ENCODE results near the gene ATMIN. TPM values are rescaled to one million over a fixed set of nuclear protein-coding genes. Genes with fewer than 3 reads are reported as not detected.
A peak's percentile ranks its signal among the peaks of the same experiment; 100 is the strongest.

The ATMIN gene
- total RNA-seq, 1 donor from 2014 or later = 27.1 TPM

DNA sequence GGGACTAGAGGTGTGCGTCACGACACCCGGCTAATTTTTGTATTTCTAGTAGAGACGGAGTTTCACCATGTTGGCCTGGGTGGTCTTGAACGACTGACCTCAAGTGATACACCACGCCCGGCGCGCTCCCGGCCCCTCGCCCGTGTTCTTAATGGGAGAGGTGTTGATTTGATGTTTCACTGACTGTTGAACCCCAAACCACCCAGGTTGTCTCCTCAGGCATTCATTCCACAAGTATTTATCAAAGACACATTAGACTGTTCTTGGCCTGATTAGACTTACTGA, 27.2 kb upstream of the ATMIN start:
- intact Hi-C loops (cut with micrococcal nuclease) = loop anchor here (5.0 to 10.0 kb wide), 4 partner anchors 204 to 609 kb away; partner anchors contain the start of genes CDYL2 and GAN
- peaks cover 38% of the 10 kb centered on the region for H3K4me1 Mint-ChIP-seq (ENCODE audit: low read depth)
- DNase-seq (ENCODE audit: low spot score) = no peak
- H3K4me3 Mint-ChIP-seq (ENCODE audit: low read depth) = peak overlapping the region; percentile 96
- H3K27ac Mint-ChIP-seq = peak overlapping the region; percentile 62
- H3K9me3 Mint-ChIP-seq = no peaks in the 10 kb centered on the region
- no peaks in the 10 kb centered on the region for H3K27me3 Mint-ChIP-seq (ENCODE audit: low read depth)
- H3K36me3 Mint-ChIP-seq (ENCODE audit: low read depth) = peaks cover 57% of the 10 kb centered on the region

GRCh38 chr16:81012974-81013373, 22.7 kb upstream of the ATMIN start:
- peaks cover 30% of the 10 kb centered on the region for H3K4me1 Mint-ChIP-seq (ENCODE audit: low read depth)
- no peak overlapping the region for H3K27ac Mint-ChIP-seq
- no peak overlapping the region for H3K4me3 Mint-ChIP-seq (ENCODE audit: low read depth)

GRCh38 chr16:81014672-81015071, 21.0 kb upstream of the ATMIN start:
- no peaks in the 10 kb centered on the region for H3K9me3 Mint-ChIP-seq
- H3K4me3 Mint-ChIP-seq (ENCODE audit: low read depth) = no peak overlapping the region
- DNase-seq (ENCODE audit: low spot score) = no peak
- H3K4me1 Mint-ChIP-seq (ENCODE audit: low read depth) = peaks cover 18% of the 10 kb centered on the region
- no peaks in the 10 kb centered on the region for H3K27me3 Mint-ChIP-seq (ENCODE audit: low read depth)
- peak overlapping the region; percentile 20 for H3K27ac Mint-ChIP-seq
- H3K36me3 Mint-ChIP-seq (ENCODE audit: low read depth) = peaks cover 85% of the 10 kb centered on the region
- intact Hi-C loops (cut with micrococcal nuclease) = no loop called here

More at GRCh38 chr16:81012974-81013373, 22.7 kb upstream of the ATMIN start:
- no peak for DNase-seq (ENCODE audit: low spot score)
- intact Hi-C loops (cut with micrococcal nuclease) = no loop called here
- Mint-ChIP-seq H3K27me3 (ENCODE audit: low read depth) (no peaks in the 10 kb centered on the region), H3K36me3 (ENCODE audit: low read depth) (peaks cover 81% of the 10 kb centered on the region), H3K9me3 (no peaks in the 10 kb centered on the region)

GRCh38 chr16:81018496-81018895, 17.1 kb upstream of the ATMIN start:
- H3K27me3 Mint-ChIP-seq (ENCODE audit: low read depth) = no peaks in the 10 kb centered on the region
- no peak overlapping the region for H3K4me3 Mint-ChIP-seq (ENCODE audit: low read depth)
- H3K36me3 Mint-ChIP-seq (ENCODE audit: low read depth) = peaks cover 89% of the 10 kb centered on the region
- no peak overlapping the region for H3K27ac Mint-ChIP-seq
- H3K4me1 Mint-ChIP-seq (ENCODE audit: low read depth) = peaks cover 8% of the 10 kb centered on the region
- H3K9me3 Mint-ChIP-seq = no peaks in the 10 kb centered on the region
- no peak for DNase-seq (ENCODE audit: low spot score)
- intact Hi-C loops (cut with micrococcal nuclease) = no loop called here

GRCh38 chr16:81026429-81026828, 9.2 kb upstream of the ATMIN start:
- H3K9me3 Mint-ChIP-seq = peaks cover 4% of the 10 kb centered on the region
- peaks cover 4% of the 10 kb centered on the region for H3K4me1 Mint-ChIP-seq (ENCODE audit: low read depth)
- H3K4me3 Mint-ChIP-seq (ENCODE audit: low read depth) = no peak overlapping the region
- intact Hi-C loops (cut with micrococcal nuclease) = no loop called here
- no peaks in the 10 kb centered on the region for H3K27me3 Mint-ChIP-seq (ENCODE audit: low read depth)
- no peak for DNase-seq (ENCODE audit: low spot score)
- H3K27ac Mint-ChIP-seq = no peak overlapping the region
- H3K36me3 Mint-ChIP-seq (ENCODE audit: low read depth) = peaks cover 83% of the 10 kb centered on the region

- H3K4me3 Mint-ChIP-seq (ENCODE audit: low read depth) = no peak overlapping the region
- intact Hi-C loops (cut with micrococcal nuclease) = no loop called here
- DNase-seq (ENCODE audit: low spot score) = no peak
- H3K27ac Mint-ChIP-seq = peak overlapping the region; percentile 38
- H3K36me3 Mint-ChIP-seq (ENCODE audit: low read depth) = peaks cover 68% of the 10 kb centered on the region
- H3K27me3 Mint-ChIP-seq (ENCODE audit: low read depth) = no peaks in the 10 kb centered on the region
- peaks cover 4% of the 10 kb centered on the region for H3K9me3 Mint-ChIP-seq
- peaks cover 4% of the 10 kb centered on the region for H3K4me1 Mint-ChIP-seq (ENCODE audit: low read depth)
Observed at GRCh38 chr16:81029930-81030604, 5.6 kb upstream of the ATMIN start.

DNA sequence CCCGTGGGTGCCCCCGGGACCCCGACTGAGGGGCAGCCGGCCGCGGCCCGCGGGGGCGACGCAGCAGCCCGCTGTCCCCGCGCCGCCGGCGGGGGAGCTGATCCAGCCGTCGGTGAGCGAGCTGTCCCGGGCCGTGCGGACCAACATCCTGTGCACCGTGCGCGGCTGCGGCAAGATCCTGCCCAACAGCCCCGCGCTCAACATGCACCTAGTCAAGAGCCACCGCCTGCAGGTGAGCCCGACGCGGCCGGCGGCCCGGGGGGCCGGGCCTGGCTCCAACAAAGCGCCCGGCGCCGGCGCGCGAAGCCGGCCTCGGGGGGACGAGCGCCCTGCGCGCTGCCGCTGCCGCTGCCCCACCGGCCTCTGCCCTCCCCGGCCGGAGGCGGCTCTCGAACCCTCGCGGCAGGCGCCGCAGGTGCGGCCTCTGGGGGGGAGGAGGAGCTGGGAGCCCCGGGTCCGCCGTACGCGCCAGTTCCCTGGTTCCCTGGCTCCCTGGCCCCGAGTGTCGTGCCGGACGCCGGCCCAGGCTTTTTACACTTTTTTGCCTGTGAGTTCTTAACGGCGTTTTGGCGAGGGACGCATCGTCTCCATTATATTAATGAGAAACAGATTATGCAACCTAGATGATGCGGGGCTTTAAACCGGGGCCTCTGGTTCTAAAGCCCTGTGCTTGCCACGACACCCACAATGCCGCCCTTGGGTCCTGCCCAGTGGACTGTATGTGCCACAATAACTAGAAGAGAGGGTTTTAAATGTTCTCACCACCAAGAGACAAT, 521 bp downstream of the ATMIN start:
- peaks cover 57% of the 10 kb centered on the region for H3K36me3 Mint-ChIP-seq (ENCODE audit: low read depth)
- H3K27me3 Mint-ChIP-seq (ENCODE audit: low read depth) = no peaks in the 10 kb centered on the region
- peak; percentile 13 for DNase-seq (ENCODE audit: low spot score)
- peaks cover 18% of the 10 kb centered on the region for H3K4me1 Mint-ChIP-seq (ENCODE audit: low read depth)
- H3K27ac Mint-ChIP-seq = peak overlapping the region; percentile 43
- peak overlapping the region; percentile 82 for H3K4me3 Mint-ChIP-seq (ENCODE audit: low read depth)
- H3K9me3 Mint-ChIP-seq = no peaks in the 10 kb centered on the region
- intact Hi-C loops (cut with micrococcal nuclease) = loop anchor here (1.0 to 5.0 kb wide), 5 partner anchors 29 to 701 kb away; partner anchors contain the start of genes CENPN, GAN and GCSH

DNA sequence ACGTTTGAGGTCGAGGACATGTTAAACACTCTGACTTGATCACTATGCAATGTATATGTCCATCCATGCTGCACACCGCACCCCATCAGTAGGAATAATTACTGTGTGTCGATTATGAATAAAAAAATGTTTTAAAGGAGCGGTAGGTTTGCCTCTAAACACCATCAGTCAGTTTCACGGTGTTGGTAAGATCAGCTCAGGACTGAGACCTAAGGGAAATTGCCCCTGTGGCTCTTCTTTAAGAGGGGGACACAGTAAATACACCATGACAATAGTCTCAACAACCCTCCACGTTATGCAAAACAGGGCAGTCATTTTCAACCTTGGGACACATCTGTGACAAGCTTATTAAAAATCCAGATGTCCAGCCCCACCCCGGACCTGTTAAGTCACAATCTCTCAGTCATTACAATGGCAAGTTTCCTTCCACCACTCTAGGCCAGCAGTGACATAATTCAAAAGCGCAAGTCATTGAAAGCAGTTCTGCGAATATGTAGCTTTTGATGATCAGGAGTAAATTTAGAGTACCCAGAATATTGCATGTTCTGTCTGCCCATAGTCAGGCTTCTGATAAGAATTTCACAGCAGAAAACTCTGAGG, 1.2 kb downstream of the ATMIN start:
- Mint-ChIP-seq H3K4me1 (ENCODE audit: low read depth) (peaks cover 18% of the 10 kb centered on the region), H3K27ac (peak overlapping the region; percentile 43), H3K4me3 (ENCODE audit: low read depth) (peak overlapping the region; percentile 82), H3K36me3 (ENCODE audit: low read depth) (peaks cover 56% of the 10 kb centered on the region), H3K27me3 (ENCODE audit: low read depth) (no peaks in the 10 kb centered on the region), H3K9me3 (no peaks in the 10 kb centered on the region)
- intact Hi-C loops (cut with micrococcal nuclease) = loop anchor here (5.0 kb wide), 1 partner anchor 700 kb away; no protein-coding TSS in a partner anchor
- no peak for DNase-seq (ENCODE audit: low spot score)

DNA sequence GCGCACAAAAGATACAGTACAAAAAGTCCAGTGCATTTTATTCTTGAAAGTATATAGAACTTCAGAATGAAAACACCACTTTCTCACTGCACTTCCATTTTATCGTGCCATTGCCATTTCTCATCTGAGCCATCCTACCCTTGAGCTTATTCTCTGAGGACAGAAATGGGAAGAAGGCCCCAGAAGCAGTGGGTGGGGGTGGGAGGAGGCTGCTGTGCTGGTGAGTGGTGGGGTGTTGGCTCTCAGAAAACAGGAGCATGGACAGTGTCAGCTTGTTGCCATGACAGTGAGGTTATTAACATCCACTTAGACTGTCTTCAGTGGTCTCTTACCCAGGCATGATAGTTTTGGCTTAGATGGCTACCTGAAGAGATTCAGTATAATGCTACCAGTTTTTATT, 4.5 kb downstream of the ATMIN start:
- intact Hi-C loops (cut with micrococcal nuclease) = no loop called here
- H3K4me1 Mint-ChIP-seq (ENCODE audit: low read depth) = peaks cover 16% of the 10 kb centered on the region
- H3K27me3 Mint-ChIP-seq (ENCODE audit: low read depth) = no peaks in the 10 kb centered on the region
- H3K36me3 Mint-ChIP-seq (ENCODE audit: low read depth) = peaks cover 72% of the 10 kb centered on the region
- H3K27ac Mint-ChIP-seq = no peak overlapping the region
- DNase-seq (ENCODE audit: low spot score) = no peak
- no peak overlapping the region for H3K4me3 Mint-ChIP-seq (ENCODE audit: low read depth)
- no peaks in the 10 kb centered on the region for H3K9me3 Mint-ChIP-seq

DNA sequence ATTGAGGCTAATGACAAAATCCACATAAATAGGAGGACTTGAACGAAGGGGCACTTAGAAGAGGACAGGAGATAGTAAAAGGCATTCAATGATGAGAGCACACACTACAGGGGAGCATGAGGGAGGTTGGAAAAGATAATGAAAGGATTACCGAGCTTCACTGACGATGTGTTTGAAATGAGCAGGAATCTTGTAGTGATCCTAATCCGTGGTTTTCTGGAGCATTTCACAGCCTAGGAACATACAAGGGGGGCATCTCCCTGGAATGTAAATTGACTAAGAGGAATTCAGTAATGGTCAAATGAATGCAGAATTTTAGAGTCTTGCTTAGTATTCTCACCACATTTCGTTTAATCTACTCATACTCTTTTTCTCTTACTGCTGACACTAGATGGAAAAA, 5.2 kb downstream of the ATMIN start:
- Mint-ChIP-seq H3K4me1 (ENCODE audit: low read depth) (peaks cover 13% of the 10 kb centered on the region), H3K27me3 (ENCODE audit: low read depth) (no peaks in the 10 kb centered on the region), H3K9me3 (no peaks in the 10 kb centered on the region), H3K4me3 (ENCODE audit: low read depth) (no peak overlapping the region), H3K27ac (no peak overlapping the region), H3K36me3 (ENCODE audit: low read depth) (peaks cover 79% of the 10 kb centered on the region)
- DNase-seq (ENCODE audit: low spot score) = no peak
- intact Hi-C loops (cut with micrococcal nuclease) = no loop called here

DNA sequence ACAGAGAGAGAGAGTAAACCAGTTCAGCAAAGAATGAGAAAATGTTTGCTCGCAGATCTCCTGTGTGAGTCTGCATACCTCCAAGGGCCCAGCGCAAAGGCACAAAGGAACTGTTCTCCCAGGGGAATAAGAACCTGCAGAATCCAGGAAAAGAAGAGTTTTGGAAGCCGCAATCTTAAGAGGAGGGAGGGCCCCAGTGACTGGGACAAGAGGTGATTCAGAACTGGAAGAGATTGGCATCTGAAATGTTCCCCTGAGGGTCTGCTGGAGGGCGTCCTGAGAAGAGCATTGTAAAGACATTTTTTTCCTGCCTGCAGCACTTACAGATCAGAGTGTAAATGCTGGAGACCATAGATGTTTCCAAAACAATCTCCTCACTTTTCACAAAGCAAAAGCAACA, 6.1 kb downstream of the ATMIN start:
- peaks cover 11% of the 10 kb centered on the region for H3K4me1 Mint-ChIP-seq (ENCODE audit: low read depth)
- H3K27me3 Mint-ChIP-seq (ENCODE audit: low read depth) = no peaks in the 10 kb centered on the region
- H3K9me3 Mint-ChIP-seq = no peaks in the 10 kb centered on the region
- no peak for DNase-seq (ENCODE audit: low spot score)
- no peak overlapping the region for H3K4me3 Mint-ChIP-seq (ENCODE audit: low read depth)
- H3K36me3 Mint-ChIP-seq (ENCODE audit: low read depth) = peaks cover 79% of the 10 kb centered on the region
- intact Hi-C loops (cut with micrococcal nuclease) = no loop called here
- no peak overlapping the region for H3K27ac Mint-ChIP-seq

DNA sequence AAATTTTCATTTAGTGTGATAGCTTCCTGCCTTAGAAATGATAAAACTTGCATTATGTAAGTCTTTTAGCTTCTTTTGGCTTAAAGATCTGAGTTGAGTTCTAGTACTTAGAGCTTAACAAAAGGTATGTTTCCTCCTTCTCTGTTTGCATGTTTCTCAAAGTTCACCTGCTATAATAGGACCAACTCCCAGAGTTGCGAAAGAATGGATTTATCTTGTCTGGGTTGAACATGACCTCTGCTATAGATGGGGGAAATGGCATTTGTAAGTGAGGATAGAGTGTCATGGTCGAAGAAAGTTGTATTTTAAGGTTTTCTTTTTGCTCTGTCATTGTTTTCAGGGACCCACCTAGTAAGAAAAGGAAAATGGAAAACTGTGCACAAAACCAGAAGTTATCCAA, 7.2 kb downstream of the ATMIN start:
- peaks cover 79% of the 10 kb centered on the region for H3K36me3 Mint-ChIP-seq (ENCODE audit: low read depth)

GRCh38 chr16:81053761-81054160, 18.1 kb downstream of the ATMIN start:
- no peak for DNase-seq (ENCODE audit: low spot score)
- Mint-ChIP-seq H3K4me3 (ENCODE audit: low read depth) (no peak overlapping the region), H3K27ac (no peak overlapping the region), H3K4me1 (ENCODE audit: low read depth) (no peaks in the 10 kb centered on the region), H3K9me3 (peaks cover 22% of the 10 kb centered on the region), H3K27me3 (ENCODE audit: low read depth) (peaks cover 3% of the 10 kb centered on the region), H3K36me3 (ENCODE audit: low read depth) (peaks cover 6% of the 10 kb centered on the region)
- intact Hi-C loops (cut with micrococcal nuclease) = no loop called here

More for the DNA sequence above, 7.2 kb downstream of the ATMIN start:
- Mint-ChIP-seq H3K4me1 (ENCODE audit: low read depth) (peaks cover 4% of the 10 kb centered on the region), H3K27me3 (ENCODE audit: low read depth) (no peaks in the 10 kb centered on the region), H3K9me3 (peaks cover 4% of the 10 kb centered on the region), H3K4me3 (ENCODE audit: low read depth) (no peak overlapping the region), H3K27ac (no peak overlapping the region)
- DNase-seq (ENCODE audit: low spot score) = no peak
- intact Hi-C loops (cut with micrococcal nuclease) = no loop called here

Measured in activated T-helper 2 cell treated with anti-CD3 and anti-CD28 coated beads, Interferon-gamma antibody, Interleukin-2, Interleukin-4, amounts not matched to agents 10 μg/mL and 5 μg/mL and 100 μg/mL, durations not matched to agents 14 hours and 24 hours and 36 hours (primary cell).